ENCODE data around the gene MED25. TPM values are rescaled to one million over a fixed set of nuclear protein-coding genes. Genes with fewer than 3 reads are reported as not detected.

Gene MED25
- total and polyA plus RNA-seq, 9 of the 15 experiments (the other 6 are each of a cell fraction or from before 2014, with no cell fraction given), result 4.1 to 93.9 (median 19.3) TPM

GRCh38 chr19:49877020-49877878 is 59.2 kb downstream of the MED25 start, which contains the start of the genes AKT1S1 and TBC1D17 (continued):
- TF ChIP-seq THRB (CRISPR knock-in tag; conservative IDR thresholded peaks at IDR 0.05), result 0 out of 2 replicates have a peak, but pooled peaks have one; percentile 44
- TF ChIP-seq BRD4 (IDR thresholded peaks at IDR 0.05), result peak; percentile 78; the same call in 1 of the 2 replicates
- TF ChIP-seq RFX1 (IDR thresholded peaks at IDR 0.05), result no peak
- no peak; the same call in 1 of the 2 replicates for TF ChIP-seq ZNF589 (CRISPR knock-in tag; IDR thresholded peaks at IDR 0.05; ENCODE audit: low read depth)
- TF ChIP-seq TCF3 (CRISPR knock-in tag; IDR thresholded peaks at IDR 0.05), result no peak
- TF ChIP-seq ELF4 (CRISPR knock-in tag; IDR thresholded peaks at IDR 0.05), result peak; percentile 18; the same call in 1 of the 2 replicates
- TF ChIP-seq L3MBTL2 (IDR thresholded peaks at IDR 0.05), result peak; percentile 91
- TF ChIP-seq HINFP (tag; conservative IDR thresholded peaks at IDR 0.05; ENCODE audit: low read depth), result no peak
- TF ChIP-seq, protein P1, sequence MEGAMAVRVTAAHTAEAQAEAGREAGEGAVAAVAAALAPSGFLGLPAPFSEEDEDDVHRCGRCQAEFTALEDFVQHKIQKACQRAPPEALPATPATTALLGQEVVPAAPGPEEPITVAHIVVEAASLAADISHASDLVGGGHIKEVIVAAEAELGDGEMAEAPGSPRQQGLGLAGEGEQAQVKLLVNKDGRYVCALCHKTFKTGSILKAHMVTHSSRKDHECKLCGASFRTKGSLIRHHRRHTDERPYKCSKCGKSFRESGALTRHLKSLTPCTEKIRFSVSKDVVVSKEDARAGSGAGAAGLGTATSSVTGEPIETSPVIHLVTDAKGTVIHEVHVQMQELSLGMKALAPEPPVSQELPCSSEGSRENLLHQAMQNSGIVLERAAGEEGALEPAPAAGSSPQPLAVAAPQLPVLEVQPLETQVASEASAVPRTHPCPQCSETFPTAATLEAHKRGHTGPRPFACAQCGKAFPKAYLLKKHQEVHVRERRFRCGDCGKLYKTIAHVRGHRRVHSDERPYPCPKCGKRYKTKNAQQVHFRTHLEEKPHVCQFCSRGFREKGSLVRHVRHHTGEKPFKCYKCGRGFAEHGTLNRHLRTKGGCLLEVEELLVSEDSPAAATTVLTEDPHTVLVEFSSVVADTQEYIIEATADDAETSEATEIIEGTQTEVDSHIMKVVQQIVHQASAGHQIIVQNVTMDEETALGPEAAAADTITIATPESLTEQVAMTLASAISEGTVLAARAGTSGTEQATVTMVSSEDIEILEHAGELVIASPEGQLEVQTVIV (CRISPR knock-in tag; IDR thresholded peaks at IDR 0.05; ENCODE audit: borderline replicate concordance), result no peak
- peak; percentile 54 for TF ChIP-seq GTF2E2 (tag; IDR thresholded peaks at IDR 0.05)
- TF ChIP-seq, protein P2, sequence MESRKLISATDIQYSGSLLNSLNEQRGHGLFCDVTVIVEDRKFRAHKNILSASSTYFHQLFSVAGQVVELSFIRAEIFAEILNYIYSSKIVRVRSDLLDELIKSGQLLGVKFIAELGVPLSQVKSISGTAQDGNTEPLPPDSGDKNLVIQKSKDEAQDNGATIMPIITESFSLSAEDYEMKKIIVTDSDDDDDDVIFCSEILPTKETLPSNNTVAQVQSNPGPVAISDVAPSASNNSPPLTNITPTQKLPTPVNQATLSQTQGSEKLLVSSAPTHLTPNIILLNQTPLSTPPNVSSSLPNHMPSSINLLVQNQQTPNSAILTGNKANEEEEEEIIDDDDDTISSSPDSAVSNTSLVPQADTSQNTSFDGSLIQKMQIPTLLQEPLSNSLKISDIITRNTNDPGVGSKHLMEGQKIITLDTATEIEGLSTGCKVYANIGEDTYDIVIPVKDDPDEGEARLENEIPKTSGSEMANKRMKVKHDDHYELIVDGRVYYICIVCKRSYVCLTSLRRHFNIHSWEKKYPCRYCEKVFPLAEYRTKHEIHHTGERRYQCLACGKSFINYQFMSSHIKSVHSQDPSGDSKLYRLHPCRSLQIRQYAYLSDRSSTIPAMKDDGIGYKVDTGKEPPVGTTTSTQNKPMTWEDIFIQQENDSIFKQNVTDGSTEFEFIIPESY (CRISPR knock-in tag; IDR thresholded peaks at IDR 0.05), result 0 out of 2 replicates have a peak, but pooled peaks have one; percentile 8
- TF ChIP-seq ZMIZ1 (IDR thresholded peaks at IDR 0.05; ENCODE audit: low read depth in 2 of 2, low read length in 2 of 2), result no peak
- TF ChIP-seq SMARCA4 (IDR thresholded peaks at IDR 0.05), result 0 out of 2 replicates have a peak, but pooled peaks have one; percentile 13
- TF ChIP-seq CBX8 (IDR thresholded peaks at IDR 0.05; ENCODE audit: borderline replicate concordance, extremely low read depth, low read depth, low read length, poor library complexity, severe bottlenecking), result no peak

All from K562 (cell line).